HepG2 (cell line): ENCODE data around the gene ATP6V0E2. TPM values are rescaled to one million over a fixed set of nuclear protein-coding genes. Genes with fewer than 3 reads are reported as not detected.

Source experiments
- AHDC1 ChIP-seq: sonication (generic); formaldehyde crosslinking; IDR thresholded peaks from 2 replicates; pipeline ENCODE4 v1.5.1; 2020; ENCODE audit warnings: mild to moderate bottlenecking, missing genetic modification reagents, borderline replicate concordance
- ESRRA ChIP-seq: sonication (generic); formaldehyde crosslinking; IDR thresholded peaks from 2 replicates; pipeline ENCODE4 v1.5.1; 2020; ENCODE audit warnings: mild to moderate bottlenecking, low read depth, missing genetic modification reagents
- MIXL1 ChIP-seq: IDR thresholded peaks from 2 replicates; pipeline ENCODE4 v1.6.1; 2016
- PITX1 ChIP-seq: sonication (generic); formaldehyde crosslinking; IDR thresholded peaks from 2 replicates; pipeline ENCODE4 v1.5.1; 2020; ENCODE audit warnings: mild to moderate bottlenecking, missing genetic modification reagents
- PLRG1 ChIP-seq: fragments of 450-650 bp; conservative IDR thresholded peaks from 2 replicates; pipeline ENCODE4 v1.6.1; 2016
- SOX6 ChIP-seq, 2 experiments: fragments of 450-650 bp in 1 of 2; sonication (generic) in 1 of 2; formaldehyde crosslinking in 1 of 2; IDR thresholded peaks; 2 replicates each; pipeline versions ENCODE4 v1.4.0 to v1.6.1; 2017 to 2020; ENCODE audit warnings: antibody characterized with exemption in 1 of 2, mild to moderate bottlenecking in 1 of 2, missing genetic modification reagents in 1 of 2
- ZSCAN31 ChIP-seq: sonication (generic); formaldehyde crosslinking; IDR thresholded peaks from 2 replicates; pipeline ENCODE4 v1.5.0; 2020; ENCODE audit warnings: low read depth, mild to moderate bottlenecking, missing genetic modification reagents
- polyA plus RNA-seq, 8 experiments: library from polyadenylated mRNA; depleted of rRNA in 3 of 8; stranded (reverse) in 7 of 8; unstranded in 1 of 8; fragments of >200 nt; fragmentation: Illumina TruSeq in 4 of 8; extraction: Trizol in 4 of 8; gene quantifications; 2 replicates each; pipeline versions ENCODE4 v1.2.1 to v1.2.3, GENCODE V29; 2011 to 2016; ENCODE audit warnings: low read depth in 4 of 8, missing spikeins in 1 of 8, mixed read lengths in 1 of 8; ENCODE audit not compliant: insufficient read depth in 1 of 8
- total RNA-seq, 5 experiments: library from RNA; depleted of rRNA; stranded (reverse); fragments of >200 nt; fragmentation: Illumina TruSeq; extraction: Trizol; gene quantifications; 2 replicates each; pipeline ENCODE4 v1.2.3, GENCODE V29; 2016; ENCODE audit warnings: low read depth in 1 of 5
- TF ChIP-seq, protein P1 (sequence below): sonication (generic); formaldehyde crosslinking; conservative IDR thresholded peaks from 2 replicates; pipeline ENCODE4 v1.8.1; 2023; ENCODE audit warnings: missing genetic modification reagents
- TF ChIP-seq, protein P2 (sequence below): sonication (generic); formaldehyde crosslinking; IDR thresholded peaks from 2 replicates; pipeline ENCODE4 v1.5.1; 2020; ENCODE audit warnings: mild to moderate bottlenecking, moderate library complexity, missing genetic modification reagents
- TF ChIP-seq, protein P3 (sequence below): sonication (generic); formaldehyde crosslinking; IDR thresholded peaks from 2 replicates; pipeline ENCODE4 v1.5.0; 2020; ENCODE audit warnings: mild to moderate bottlenecking, missing genetic modification reagents, borderline replicate concordance

Gene ATP6V0E2
- total and polyA plus RNA-seq, 2 of the 13 experiments (the other 11 are each of a cell fraction or from before 2014, with no cell fraction given): 36.8 to 203 TPM

DNA sequence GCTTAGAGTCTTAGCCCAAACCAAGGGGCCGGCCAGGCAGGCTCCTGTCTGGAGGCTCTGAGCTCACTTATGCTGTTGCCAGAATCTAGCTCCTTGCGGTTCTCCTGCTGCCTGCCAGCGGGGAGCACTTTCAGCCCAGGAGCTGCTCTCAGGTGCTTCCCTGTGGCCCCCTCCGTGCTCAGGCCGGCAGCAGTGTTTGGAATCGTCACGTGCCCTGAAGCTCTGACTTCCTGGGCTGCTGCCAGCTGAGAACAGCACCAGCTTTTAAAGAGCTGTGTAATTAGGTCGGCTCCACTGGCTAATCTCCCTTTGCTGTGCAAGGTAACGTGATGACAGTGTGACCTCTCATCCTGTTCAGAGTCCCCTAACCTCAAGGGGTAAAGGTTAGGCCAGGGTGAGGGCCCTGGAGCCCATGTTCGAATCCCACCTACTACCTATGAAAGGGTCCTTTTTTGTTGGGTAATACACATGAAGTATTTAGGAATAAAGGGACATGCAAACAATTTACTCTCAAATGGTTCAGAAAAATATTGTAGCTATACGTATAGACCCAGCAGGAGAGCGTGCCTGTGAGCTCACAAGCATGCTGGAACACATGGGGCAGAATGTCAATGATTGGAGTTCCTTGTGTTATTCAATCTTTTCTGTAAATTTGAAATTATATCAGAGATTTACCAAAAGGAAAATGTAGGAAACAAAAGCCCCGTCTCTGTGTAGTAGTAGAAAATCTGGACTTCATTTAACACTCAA, 19.0 kb upstream of the ATP6V0E2 start (continued):
- TF ChIP-seq SOX6 (IDR thresholded peaks at IDR 0.05): no peak
- TF ChIP-seq SOX6 (CRISPR knock-in tag; IDR thresholded peaks at IDR 0.05): peak; percentile 34; the same call in 1 of the 2 replicates
- TF ChIP-seq ESRRA (CRISPR knock-in tag): peak; percentile 85
- peak; percentile 71 for TF ChIP-seq PITX1
- TF ChIP-seq ZSCAN31 (CRISPR knock-in tag): no peak
- no peak for TF ChIP-seq PLRG1
- TF ChIP-seq, protein P1, sequence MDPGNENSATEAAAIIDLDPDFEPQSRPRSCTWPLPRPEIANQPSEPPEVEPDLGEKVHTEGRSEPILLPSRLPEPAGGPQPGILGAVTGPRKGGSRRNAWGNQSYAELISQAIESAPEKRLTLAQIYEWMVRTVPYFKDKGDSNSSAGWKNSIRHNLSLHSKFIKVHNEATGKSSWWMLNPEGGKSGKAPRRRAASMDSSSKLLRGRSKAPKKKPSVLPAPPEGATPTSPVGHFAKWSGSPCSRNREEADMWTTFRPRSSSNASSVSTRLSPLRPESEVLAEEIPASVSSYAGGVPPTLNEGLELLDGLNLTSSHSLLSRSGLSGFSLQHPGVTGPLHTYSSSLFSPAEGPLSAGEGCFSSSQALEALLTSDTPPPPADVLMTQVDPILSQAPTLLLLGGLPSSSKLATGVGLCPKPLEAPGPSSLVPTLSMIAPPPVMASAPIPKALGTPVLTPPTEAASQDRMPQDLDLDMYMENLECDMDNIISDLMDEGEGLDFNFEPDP (CRISPR knock-in tag): no peak
- no peak for TF ChIP-seq MIXL1
- no peak for TF ChIP-seq AHDC1
- TF ChIP-seq, protein P2, sequence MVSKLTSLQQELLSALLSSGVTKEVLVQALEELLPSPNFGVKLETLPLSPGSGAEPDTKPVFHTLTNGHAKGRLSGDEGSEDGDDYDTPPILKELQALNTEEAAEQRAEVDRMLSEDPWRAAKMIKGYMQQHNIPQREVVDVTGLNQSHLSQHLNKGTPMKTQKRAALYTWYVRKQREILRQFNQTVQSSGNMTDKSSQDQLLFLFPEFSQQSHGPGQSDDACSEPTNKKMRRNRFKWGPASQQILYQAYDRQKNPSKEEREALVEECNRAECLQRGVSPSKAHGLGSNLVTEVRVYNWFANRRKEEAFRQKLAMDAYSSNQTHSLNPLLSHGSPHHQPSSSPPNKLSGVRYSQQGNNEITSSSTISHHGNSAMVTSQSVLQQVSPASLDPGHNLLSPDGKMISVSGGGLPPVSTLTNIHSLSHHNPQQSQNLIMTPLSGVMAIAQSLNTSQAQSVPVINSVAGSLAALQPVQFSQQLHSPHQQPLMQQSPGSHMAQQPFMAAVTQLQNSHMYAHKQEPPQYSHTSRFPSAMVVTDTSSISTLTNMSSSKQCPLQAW (CRISPR knock-in tag): 0 out of 2 replicates have a peak, but pooled peaks have one; percentile 21
- TF ChIP-seq, protein P3, sequence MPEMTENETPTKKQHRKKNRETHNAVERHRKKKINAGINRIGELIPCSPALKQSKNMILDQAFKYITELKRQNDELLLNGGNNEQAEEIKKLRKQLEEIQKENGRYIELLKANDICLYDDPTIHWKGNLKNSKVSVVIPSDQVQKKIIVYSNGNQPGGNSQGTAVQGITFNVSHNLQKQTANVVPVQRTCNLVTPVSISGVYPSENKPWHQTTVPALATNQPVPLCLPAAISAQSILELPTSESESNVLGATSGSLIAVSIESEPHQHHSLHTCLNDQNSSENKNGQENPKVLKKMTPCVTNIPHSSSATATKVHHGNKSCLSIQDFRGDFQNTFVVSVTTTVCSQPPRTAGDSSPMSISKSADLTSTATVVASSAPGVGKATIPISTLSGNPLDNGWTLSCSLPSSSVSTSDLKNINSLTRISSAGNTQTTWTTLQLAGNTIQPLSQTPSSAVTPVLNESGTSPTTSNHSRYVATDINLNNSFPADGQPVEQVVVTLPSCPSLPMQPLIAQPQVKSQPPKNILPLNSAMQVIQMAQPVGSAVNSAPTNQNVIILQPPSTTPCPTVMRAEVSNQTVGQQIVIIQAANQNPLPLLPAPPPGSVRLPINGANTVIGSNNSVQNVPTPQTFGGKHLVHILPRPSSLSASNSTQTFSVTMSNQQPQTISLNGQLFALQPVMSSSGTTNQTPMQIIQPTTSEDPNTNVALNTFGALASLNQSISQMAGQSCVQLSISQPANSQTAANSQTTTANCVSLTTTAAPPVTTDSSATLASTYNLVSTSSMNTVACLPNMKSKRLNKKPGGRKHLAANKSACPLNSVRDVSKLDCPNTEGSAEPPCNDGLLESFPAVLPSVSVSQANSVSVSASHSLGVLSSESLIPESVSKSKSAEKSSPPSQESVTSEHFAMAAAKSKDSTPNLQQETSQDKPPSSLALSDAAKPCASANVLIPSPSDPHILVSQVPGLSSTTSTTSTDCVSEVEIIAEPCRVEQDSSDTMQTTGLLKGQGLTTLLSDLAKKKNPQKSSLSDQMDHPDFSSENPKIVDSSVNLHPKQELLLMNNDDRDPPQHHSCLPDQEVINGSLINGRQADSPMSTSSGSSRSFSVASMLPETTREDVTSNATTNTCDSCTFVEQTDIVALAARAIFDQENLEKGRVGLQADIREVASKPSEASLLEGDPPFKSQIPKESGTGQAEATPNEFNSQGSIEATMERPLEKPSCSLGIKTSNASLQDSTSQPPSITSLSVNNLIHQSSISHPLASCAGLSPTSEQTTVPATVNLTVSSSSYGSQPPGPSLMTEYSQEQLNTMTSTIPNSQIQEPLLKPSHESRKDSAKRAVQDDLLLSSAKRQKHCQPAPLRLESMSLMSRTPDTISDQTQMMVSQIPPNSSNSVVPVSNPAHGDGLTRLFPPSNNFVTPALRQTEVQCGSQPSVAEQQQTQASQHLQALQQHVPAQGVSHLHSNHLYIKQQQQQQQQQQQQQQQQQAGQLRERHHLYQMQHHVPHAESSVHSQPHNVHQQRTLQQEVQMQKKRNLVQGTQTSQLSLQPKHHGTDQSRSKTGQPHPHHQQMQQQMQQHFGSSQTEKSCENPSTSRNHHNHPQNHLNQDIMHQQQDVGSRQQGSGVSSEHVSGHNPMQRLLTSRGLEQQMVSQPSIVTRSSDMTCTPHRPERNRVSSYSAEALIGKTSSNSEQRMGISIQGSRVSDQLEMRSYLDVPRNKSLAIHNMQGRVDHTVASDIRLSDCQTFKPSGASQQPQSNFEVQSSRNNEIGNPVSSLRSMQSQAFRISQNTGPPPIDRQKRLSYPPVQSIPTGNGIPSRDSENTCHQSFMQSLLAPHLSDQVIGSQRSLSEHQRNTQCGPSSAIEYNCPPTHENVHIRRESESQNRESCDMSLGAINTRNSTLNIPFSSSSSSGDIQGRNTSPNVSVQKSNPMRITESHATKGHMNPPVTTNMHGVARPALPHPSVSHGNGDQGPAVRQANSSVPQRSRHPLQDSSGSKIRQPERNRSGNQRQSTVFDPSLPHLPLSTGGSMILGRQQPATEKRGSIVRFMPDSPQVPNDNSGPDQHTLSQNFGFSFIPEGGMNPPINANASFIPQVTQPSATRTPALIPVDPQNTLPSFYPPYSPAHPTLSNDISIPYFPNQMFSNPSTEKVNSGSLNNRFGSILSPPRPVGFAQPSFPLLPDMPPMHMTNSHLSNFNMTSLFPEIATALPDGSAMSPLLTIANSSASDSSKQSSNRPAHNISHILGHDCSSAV: no peak
